Kidney (tissue), 14 donors: Measurements from ENCODE around the gene NBDY. TPM values are rescaled to one million over a fixed set of nuclear protein-coding genes. Genes with fewer than 3 reads are reported as not detected.
"Not testable (repeated sequence)": the region's sequence is repeated elsewhere in the genome, so short reads cannot be mapped to it uniquely, and the experiment has no call there.

Source experiments
- DNase-seq, 5 donors: peaks; one replicate each; pipeline ENCODE4 v3.0.0-alpha.2; 2013 to 2020
- FAIRE-seq: peaks from 2 replicates; lab custom pipeline; 2012; peaks lifted over from hg19 to GRCh38; lab: Jason Lieb, UNC
- H3K27ac ChIP-seq, 2 donors: one replicate each; pipeline ENCODE4 v1.7.0; 2013; ENCODE audit warnings: low read depth in 2 of 2, low read length in 2 of 2, inconsistent platforms in 1 of 2
- H3K27me3 ChIP-seq: one replicate; pipeline ENCODE4 v1.7.1; 2013; ENCODE audit warnings: low read length, inconsistent platforms; ENCODE audit not compliant: control insufficient read depth, insufficient read depth
- H3K36me3 ChIP-seq, 3 donors: one replicate each; pipeline versions ENCODE4 v1.7.0 to v1.7.1; 2013; ENCODE audit warnings: low read length in 3 of 3, control low read depth in 1 of 3, inconsistent platforms in 1 of 3; ENCODE audit not compliant: insufficient read depth in 3 of 3, control insufficient read depth in 2 of 3
- H3K4me1 ChIP-seq, 3 donors: one replicate each; pipeline versions ENCODE4 v1.7.0 to v1.7.1; 2013; ENCODE audit warnings: low read length in 3 of 3, inconsistent platforms in 1 of 3, low read depth in 1 of 3; ENCODE audit not compliant: control insufficient read depth in 2 of 3, insufficient read depth in 2 of 3
- H3K4me3 ChIP-seq, 3 donors: one replicate each; pipeline versions ENCODE4 v1.7.0 to v1.8.1; 2013; ENCODE audit warnings: low read length in 3 of 3, control low read depth in 1 of 3, inconsistent platforms in 1 of 3
- H3K9ac ChIP-seq, 3 donors: one replicate each; pipeline versions ENCODE4 v1.7.0 to v1.7.1; 2013; ENCODE audit warnings: low read length in 3 of 3, control low read depth in 1 of 3, inconsistent platforms in 1 of 3
- H3K9me3 ChIP-seq, 3 donors: one replicate each; pipeline versions ENCODE4 v1.7.0 to v1.7.1; 2013; ENCODE audit warnings: low read length in 3 of 3, control low read depth in 1 of 3, inconsistent platforms in 1 of 3; ENCODE audit not compliant: control insufficient read depth in 2 of 3, insufficient read depth in 1 of 3
- intact Hi-C: fragments of 100-400 bp; cut with DNase I; formaldehyde crosslinking; loops from one replicate; pipeline ENCODE4 v1.11.1; 2022
- polyA plus RNA-seq: library from polyadenylated mRNA; stranded (reverse); fragments of 350-450 nt; fragmentation: Illumina TruSeq; extraction: RNeasy Lipid Tissue Mini Kit (QIAGEN cat#74804); gene quantifications from one replicate; pipeline ENCODE4 v1.2.3, GENCODE V29; 2014; ENCODE audit warnings: low read depth, low replicate concordance; ENCODE audit not compliant: insufficient read depth
- total RNA-seq: library from RNA; stranded (reverse); fragmentation: NEBNext Ultra II Directional; extraction: Animal tissue kit (Norgen Biotek cat#: 25700); gene quantifications from one replicate; pipeline ENCODE4 v1.2.1, GENCODE V29; 2021
- TF ChIP-seq, protein P1 (sequence below): IDR thresholded peaks from 3 replicates; pipeline ENCODE4 v1.5.1; 2012; ENCODE audit warnings: mild to moderate bottlenecking, moderate library complexity, borderline replicate concordance; ENCODE audit not compliant: insufficient read depth; ENCODE audit errors: extremely low read depth
- donor health status: control.
- donor health status: control.
- donor health status: control.
- donor health status: control.
- donor health status: control.
- donor health status: DM: yes; HTN: yes; CAD: no.
- donor health status: Normal renal cell carcinoma (clear cell type).

The NBDY gene
- total and polyA plus RNA-seq, 2 donors from 2014 or later = 50.8 to 88.7 TPM

DNA sequence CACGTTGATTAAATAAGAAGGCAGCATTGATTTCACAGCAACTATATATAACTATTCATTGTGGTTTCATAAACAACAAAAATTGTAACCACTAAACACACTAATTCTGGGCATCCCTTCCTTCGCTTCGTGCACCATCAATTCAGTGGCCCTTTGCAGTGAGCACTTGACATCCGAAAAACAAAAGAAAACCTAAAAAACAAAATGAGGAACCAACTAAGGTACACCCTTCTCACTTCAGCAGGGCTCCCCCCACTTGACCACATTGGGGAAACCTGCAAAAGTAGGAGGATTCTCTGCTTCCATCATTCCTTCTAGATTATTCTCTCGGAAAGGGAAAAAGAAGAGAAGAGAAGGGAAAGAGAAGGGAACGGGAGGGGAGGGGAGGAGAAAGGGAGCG is 28.3 kb downstream of the NBDY start:
- Histone ChIP-seq H3K36me3 (no peaks in the 10 kb centered on the region), H3K9ac (no peak overlapping the region), H3K4me3 (no peak overlapping the region), H3K9me3 (no peaks in the 10 kb centered on the region), H3K27ac (no peak overlapping the region), H3K27me3 (peaks cover 8% of the 10 kb centered on the region), H3K4me1 (no peaks in the 10 kb centered on the region)
- TF ChIP-seq, protein P1, sequence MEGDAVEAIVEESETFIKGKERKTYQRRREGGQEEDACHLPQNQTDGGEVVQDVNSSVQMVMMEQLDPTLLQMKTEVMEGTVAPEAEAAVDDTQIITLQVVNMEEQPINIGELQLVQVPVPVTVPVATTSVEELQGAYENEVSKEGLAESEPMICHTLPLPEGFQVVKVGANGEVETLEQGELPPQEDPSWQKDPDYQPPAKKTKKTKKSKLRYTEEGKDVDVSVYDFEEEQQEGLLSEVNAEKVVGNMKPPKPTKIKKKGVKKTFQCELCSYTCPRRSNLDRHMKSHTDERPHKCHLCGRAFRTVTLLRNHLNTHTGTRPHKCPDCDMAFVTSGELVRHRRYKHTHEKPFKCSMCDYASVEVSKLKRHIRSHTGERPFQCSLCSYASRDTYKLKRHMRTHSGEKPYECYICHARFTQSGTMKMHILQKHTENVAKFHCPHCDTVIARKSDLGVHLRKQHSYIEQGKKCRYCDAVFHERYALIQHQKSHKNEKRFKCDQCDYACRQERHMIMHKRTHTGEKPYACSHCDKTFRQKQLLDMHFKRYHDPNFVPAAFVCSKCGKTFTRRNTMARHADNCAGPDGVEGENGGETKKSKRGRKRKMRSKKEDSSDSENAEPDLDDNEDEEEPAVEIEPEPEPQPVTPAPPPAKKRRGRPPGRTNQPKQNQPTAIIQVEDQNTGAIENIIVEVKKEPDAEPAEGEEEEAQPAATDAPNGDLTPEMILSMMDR = no peak
- FAIRE-seq (no peak), DNase-seq (no peak)
- intact Hi-C loops = no loop called here

DNA sequence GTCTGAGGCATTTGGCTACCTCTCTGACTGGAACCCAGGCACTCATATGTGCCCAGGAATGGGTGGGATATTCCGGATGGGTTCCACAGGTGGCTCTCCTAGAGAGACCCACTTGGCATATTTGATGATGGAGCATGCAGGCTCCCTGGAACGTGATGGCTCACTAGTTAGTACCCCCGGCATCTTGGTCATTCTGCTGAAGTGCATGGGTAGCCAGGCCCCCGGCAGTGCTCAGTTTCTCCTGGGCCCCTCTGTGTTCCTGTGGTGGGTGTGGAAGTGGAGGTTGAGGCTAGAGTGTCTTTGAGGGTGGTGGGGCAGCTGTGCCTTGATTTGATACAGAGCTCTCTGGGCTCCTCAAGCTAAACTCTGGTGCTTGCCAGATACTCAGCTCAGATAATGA is 29.4 kb downstream of the NBDY start:
- Histone ChIP-seq H3K27me3 (peaks cover 4% of the 10 kb centered on the region), H3K4me3 (no peak overlapping the region), H3K4me1 (no peaks in the 10 kb centered on the region), H3K36me3 (no peaks in the 10 kb centered on the region), H3K9me3 (no peaks in the 10 kb centered on the region), H3K27ac (no peak overlapping the region), H3K9ac (no peak overlapping the region)
- DNase-seq (no peak), FAIRE-seq (no peak)
- TF ChIP-seq, protein P1 = no peak
- intact Hi-C loops = no loop called here

- H3K27me3 ChIP-seq = peaks cover 4% of the 10 kb centered on the region
- TF ChIP-seq, protein P1 = no peak
- no peak overlapping the region for H3K4me3 ChIP-seq
- no peak overlapping the region for H3K9ac ChIP-seq
- no peaks in the 10 kb centered on the region for H3K9me3 ChIP-seq
- DNase-seq (peak in 1 of 5 donors; percentile 65), FAIRE-seq (no peak)
- intact Hi-C loops = no loop called here
- H3K4me1 ChIP-seq = no peaks in the 10 kb centered on the region
- no peaks in the 10 kb centered on the region for H3K36me3 ChIP-seq
- H3K27ac ChIP-seq = no peak overlapping the region
Observed at GRCh38 chrX:56759736-56760409, 30.8 kb downstream of the NBDY start.

DNA sequence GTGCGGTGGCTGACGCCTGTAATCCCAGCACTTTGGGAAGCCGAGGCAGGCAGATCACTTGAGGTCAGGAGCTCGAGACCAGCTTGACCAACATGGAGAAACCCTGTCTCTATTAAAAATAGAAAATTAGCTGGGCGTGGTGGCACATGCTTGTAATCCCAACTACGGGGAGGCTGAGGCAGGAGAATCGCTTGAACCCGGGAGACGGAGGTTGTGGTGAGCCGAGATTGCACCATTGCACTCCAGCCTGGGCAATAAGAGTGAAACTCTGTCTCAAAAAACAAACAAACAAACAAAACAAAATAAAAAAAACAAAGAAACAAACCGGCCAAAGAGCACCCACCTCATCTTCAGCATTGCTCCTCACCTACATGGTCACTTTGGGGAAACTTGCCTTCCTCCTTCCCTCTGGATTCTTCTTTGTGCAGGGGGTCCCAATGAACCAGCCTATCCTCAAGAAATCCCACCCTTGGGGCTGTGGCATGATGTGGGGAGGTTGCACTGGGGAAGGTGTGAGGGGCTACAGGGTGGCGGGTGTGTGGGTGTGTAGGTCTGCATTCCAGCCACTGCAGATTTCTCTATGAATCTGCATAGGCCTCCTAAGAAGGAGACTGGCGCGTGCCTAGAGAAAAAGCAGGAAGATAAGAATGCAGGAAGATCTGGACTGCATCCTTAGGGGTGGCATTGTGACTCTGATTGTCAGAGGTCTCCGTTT is 31.5 kb downstream of the NBDY start:
- intact Hi-C loops, FAIRE-seq: not testable (repeated sequence)

More for the DNA sequence above, 31.5 kb downstream of the NBDY start:
- not testable (repeated sequence) for H3K36me3 ChIP-seq, H3K27me3 ChIP-seq, H3K4me1 ChIP-seq, DNase-seq, H3K9me3 ChIP-seq, H3K4me3 ChIP-seq, H3K27ac ChIP-seq, H3K9ac ChIP-seq
